HG03159 (cell line): ENCODE measurements around the gene ATP6V0B.

Experiments used
- ATAC-seq: cut with Tn5 transposase; IDR thresholded peaks from one replicate; pipeline ENCODE4 v1.9.1; 2021; ENCODE audit warnings: mild to moderate bottlenecking, moderate library complexity; ENCODE audit not compliant: unreplicated experiment

Gene ATP6V0B

DNA sequence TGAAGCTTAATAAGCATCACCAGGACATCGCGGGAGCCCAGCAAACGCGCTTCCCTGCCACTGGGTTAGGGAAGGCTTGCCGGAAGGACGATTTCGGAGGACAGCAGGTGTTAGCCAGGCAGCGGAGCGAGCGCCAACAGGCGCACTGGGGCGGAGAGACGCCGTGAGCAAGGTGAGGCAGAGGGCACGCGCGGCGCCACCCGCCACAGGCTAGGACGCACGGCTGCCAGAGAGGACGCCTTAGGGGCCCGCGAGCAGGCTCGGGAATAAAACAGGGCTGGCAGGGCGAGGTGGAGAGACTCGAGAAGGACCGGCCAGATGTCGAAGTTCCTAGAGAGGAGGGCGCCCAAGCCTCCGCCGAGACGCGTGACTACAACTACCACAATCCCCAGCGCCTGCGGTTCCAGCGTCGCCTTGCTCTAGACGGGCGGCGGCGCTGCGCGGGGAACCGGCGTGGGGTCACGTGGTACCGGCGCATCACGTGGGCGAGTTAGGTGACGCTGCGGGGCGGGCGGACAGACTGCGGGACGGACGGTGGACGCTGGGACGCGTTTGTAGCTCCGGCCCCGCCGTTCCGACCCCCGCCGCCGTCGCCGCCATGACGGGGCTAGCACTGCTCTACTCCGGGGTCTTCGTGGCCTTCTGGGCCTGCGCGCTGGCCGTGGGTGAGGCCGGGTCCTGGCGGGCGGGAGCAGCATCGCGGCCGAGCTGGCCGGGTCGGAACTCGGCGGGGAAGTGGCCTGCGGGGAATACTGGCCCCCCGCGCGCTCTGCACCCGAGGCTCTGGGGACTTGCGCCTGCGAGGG lies at the start of gene ATP6V0B:
ATP6V0B (plus strand) TSS at position 518 of the 806 bp plus-strand sequence; CDS start at position 599, 81 bp downstream.
- peak; percentile 65 for ATAC-seq

DNA sequence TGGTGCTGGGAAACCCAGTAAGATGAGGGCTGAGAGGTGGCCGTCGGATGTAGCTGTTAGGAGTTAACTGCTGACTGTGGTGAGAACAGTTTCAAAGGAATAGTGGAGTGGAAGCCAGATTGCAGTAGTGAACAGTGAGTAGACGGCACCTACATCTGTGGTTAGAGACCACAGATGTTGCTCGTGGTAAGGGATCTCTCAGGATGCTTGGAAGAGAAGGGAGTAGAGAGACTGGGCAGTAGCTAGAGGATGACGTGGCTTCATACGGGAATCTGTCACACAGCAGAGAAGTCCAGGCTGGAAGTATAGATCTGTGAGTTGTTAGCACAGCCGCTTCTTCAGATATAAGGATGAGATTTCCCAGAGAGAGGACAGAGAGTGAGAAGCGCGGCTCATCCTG lies 48.9 kb upstream of the ATP6V0B start:
- no peak for ATAC-seq

- ATAC-seq: no peak
These were observed 44.4 kb upstream of the ATP6V0B start for GRCh38 chr1:43930168-43930948.

DNA sequence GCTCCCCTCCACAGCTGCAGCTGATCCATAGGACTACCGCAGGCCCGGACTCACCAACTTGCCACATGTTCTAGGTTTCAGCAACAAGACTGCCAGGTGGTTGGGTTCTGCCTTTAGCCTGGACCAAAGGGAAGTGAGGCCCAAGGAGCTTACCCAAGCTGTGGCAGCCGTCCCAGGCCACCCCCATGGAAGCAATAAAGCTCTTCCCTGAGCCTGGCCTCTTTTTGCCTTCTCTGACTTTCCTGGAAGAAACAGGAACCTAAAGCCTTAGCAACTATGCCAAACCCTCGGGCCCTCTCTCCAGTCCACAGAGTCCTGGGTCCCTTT lies 43.8 kb upstream of the ATP6V0B start:
- ATAC-seq: no peak

- no peak for ATAC-seq
These were observed 42.8 kb upstream of the ATP6V0B start for GRCh38 chr1:43931711-43932660.

GRCh38 chr1:43932786-43933385 lies 41.9 kb upstream of the ATP6V0B start:
- ATAC-seq: no peak

DNA sequence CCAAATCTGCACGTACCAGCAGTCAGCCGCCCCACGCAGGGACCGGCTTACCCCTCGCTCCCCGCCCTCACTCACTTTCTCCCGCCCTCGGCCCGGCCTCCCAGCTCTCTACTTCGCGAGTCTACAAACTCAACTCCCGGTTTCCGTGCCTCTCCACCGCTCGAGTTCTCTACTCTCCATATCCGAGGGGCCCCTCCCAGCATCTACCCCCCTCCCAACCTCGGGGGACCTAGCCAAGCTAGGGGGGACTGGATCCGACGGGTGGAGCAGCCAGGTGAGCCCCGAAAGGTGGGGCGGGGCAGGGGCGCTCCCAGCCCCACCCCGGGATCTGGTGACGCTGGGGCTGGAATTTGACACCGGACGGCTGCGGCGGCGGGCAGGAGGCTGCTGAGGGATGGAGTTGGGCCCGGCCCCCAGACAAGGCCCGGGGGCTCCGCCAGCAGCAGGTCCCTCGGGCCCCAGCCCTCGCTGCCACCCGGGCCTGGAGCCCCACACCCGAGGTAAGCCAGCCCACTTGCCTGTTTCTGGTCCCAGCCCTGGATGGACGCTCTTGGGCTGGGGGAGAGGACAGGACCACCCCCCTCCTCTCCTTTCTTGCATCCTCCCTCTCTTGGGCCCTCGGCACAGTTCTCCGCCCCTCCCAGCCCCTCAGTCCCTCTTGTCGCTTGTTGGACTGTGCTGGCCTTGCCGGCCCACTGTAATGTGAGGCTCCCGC lies 41.2 kb upstream of the ATP6V0B start, which contains the start of gene ARTN:
ARTN (plus strand) TSS at position 416 of the 715 bp plus-strand sequence. CDS start 1,856 bp downstream, outside the sequence.
- no peak for ATAC-seq

DNA sequence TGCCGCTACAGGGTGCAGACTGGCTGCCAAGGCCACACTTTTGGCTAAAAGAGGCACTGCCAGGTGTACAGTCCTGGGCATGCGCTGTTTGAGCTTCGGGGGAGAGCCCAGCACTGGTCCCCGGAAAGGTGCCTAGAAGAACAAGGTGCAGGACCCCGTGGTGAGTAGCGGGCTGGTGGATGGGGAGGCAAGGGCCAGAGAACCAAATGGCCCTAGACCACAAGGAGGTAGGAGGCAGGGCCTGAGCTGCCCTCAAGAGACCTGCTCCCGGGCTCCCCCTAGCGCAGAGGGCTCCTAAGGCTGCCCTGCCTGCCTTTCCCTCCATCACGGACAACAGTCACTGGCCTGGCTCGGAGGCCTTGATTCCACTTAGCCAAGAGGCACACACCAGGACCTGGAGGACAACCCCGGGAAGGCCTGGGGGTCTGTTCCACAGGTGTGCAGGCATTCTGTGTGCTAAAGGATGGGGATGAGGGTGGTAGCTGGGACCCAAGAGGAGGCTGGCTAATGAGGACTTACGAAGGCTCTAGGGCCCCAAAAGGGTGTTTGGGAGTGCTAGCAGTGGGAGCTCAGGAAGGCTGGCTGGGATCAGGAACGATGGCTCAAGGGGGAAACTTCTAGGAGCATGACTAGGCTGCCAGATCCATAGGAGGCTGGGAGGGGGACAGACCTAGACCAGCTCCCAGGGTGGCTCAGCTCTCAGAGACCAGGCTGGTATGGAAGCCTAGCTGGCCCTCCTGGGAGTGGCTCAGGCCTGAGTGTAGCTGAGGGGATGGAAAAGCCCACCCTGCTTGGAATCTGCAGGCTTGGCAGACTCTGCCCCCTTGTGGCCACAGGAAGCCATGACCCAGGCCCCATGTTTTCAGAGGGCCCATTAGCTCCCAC lies 40.4 kb upstream of the ATP6V0B start:
- ATAC-seq: no peak

DNA sequence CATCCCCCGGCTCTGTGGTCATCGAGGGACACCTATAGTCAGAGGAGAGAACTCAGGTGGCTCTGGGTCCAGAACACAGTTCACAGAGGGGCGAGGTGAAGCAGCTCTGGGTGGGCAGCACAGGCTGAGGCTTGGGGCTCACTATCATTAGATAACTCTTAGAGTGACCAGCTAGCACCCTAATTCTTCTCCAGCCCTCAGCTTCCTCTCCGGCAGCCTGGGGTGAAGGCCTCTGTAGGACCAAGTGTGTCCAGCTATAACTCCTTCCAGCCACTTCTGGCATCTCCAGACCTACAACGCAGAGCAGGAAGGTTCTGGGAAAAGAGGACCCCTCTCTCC lies 39.8 kb upstream of the ATP6V0B start:
- ATAC-seq: no peak

DNA sequence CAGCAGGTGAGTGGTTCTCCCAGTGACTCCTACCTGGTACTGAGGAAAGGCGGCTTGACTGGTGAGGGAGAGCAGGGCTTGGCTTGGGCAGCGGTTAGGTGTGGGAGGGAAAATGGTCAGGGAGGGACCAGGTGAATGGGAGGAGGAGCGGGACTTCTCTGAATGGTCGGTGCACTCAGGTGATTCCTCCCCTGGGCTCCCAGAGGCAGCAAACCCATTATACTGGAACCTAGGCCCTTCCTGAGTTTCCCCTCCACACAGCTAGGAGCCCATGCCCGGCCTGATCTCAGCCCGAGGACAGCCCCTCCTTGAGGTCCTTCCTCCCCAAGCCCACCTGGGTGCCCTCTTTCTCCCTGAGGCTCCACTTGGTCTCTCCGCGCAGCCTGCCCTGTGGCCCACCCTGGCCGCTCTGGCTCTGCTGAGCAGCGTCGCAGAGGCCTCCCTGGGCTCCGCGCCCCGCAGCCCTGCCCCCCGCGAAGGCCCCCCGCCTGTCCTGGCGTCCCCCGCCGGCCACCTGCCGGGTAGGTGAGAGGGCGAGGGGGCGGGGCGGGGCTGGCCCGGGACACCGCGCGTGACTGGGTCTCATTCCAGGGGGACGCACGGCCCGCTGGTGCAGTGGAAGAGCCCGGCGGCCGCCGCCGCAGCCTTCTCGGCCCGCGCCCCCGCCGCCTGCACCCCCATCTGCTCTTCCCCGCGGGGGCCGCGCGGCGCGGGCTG lies 38.9 kb upstream of the ATP6V0B start:
- no peak for ATAC-seq

DNA sequence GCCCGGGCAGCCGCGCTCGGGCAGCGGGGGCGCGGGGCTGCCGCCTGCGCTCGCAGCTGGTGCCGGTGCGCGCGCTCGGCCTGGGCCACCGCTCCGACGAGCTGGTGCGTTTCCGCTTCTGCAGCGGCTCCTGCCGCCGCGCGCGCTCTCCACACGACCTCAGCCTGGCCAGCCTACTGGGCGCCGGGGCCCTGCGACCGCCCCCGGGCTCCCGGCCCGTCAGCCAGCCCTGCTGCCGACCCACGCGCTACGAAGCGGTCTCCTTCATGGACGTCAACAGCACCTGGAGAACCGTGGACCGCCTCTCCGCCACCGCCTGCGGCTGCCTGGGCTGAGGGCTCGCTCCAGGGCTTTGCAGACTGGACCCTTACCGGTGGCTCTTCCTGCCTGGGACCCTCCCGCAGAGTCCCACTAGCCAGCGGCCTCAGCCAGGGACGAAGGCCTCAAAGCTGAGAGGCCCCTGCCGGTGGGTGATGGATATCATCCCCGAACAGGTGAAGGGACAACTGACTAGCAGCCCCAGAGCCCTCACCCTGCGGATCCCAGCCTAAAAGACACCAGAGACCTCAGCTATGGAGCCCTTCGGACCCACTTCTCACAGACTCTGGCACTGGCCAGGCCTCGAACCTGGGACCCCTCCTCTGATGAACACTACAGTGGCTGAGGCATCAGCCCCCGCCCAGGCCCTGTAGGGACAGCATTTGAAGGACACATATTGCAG lies 38.2 kb upstream of the ATP6V0B start:
- ATAC-seq: no peak

DNA sequence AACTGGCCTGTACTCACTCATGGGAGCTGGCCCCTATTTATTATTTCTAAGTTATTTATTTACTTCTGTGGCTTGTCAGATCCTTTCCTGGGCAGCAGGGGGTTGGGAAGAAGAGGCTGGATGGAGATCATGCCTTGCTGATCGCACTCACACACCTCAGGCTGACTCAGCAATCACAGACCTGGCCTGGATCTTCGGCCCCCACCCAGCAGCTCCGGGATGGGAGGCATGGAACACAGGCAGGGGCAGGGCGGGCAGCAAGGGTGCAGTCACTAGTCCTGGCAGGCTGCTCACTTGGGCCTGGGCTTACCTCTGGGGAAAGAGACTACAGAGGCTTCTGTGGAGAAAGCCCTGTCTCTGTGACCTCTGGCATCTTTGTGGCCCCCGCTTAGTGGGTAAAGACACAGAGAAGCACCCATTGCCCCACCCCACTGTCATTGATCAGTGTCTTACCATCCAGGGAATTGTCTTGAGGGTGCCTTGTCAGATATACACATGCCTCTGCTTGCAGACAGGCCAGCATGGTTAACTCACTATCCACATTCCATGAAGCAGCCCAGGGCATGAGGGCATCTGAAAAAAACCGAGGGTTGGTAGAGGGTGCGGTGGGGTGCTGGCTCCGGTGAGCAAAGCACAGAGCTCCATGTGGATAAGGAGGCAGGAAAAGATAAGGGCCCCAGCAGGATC lies 37.4 kb upstream of the ATP6V0B start:
- no peak for ATAC-seq

DNA sequence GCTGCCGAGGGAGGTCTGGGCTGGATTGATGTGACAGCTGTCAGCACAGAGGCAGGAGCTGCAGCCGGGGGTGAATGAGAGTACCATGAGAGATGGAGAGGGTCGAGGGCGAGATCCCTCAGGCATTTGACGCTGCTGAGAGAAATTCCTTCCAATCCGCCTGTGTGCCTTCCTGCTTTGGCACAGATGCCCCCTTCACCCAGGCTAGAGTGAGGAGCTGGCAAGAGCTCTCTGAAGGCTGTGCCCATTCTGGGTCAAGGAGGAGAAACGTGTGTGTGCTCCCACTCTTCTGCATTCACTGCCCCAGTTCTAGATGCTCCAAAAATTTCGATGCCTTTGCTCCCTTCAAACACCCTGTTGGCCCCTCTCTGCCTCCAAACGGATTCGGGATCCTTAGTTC lies 36.4 kb upstream of the ATP6V0B start:
- no peak for ATAC-seq

DNA sequence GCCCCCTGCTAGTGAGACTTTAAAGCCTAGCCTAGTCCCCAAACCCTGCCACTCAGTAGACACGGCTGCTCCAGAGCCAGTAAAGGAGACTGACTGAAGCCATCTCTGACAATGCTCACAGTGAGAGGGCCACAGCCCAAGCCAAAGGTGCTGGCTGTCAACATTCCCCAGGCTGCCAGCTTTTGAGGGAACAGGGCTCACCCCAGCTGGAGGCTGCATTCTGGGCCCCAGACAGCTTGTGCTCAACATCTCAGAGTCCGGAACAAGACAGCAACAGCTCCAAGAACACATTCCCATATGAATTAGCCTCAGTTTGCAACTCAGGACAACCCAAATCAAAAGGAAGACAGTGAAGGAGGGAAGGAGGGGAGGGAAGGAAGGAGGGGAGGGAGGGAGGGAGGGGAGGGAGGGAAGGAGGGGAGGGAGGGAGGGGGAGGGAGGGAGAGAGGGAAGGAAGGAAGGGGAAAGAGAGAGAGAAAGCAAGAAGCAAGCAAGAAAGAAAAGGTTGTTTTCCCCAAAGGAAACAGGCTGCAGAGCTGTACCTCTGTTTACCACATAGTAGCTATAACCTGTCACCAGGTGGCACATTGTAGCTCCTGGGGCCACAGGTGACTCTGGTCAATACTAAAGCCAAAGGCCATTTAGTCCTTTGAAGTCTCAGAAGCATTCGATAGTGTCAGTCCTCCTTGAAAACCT lies 35.7 kb upstream of the ATP6V0B start:
- ATAC-seq: no peak

DNA sequence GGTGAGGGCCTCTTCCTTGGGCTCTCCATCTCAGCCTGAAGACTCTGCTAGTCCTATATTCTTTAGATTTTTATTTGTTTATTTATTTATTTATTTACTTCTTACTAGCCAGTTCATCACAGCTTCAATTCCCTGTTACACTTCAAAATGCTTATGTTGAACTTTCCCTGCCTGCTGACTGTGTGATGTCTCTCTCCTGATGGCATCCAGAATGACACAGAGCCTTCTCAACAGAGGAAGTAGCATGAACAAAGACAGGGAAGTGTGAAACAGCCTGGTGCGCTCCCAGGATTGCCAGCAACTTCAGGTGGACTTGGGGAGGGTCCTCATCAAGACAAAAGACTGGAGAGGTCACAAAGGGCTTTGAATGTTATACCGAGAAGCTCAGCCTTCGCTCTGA lies 32.3 kb upstream of the ATP6V0B start:
- no peak for ATAC-seq

GRCh38 chr1:43944860-43945259 lies 29.9 kb upstream of the ATP6V0B start:
- no peak for ATAC-seq
